ENCODE measurements around the gene FNDC3B.

Gene FNDC3B

DNA sequence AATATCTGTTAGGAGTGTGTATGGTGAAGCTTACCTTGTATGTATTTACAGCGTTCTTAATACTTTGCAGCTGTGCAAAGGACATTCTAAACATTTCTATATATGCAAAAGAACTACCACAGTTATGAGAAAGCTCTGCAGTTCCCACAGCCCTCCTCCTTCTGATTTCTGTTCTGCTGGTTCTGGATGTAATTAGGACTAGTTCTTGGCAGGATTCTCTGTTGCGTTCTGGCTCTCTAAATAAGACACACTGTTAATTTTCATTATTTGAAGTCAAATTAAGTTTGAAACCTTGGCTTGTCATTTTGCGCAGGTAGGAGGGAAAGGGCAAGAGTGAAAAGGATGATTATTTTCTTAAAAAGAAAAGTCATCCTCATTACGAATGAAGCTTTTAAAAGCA lies 76.4 kb downstream of the FNDC3B start:
- Histone ChIP-seq H3K27me3 (no peaks in the 10 kb centered on the region), H3K36me3 (peaks cover 13% of the 10 kb centered on the region), H3K9me3 (no peaks in the 10 kb centered on the region), H3K4me3 (ENCODE audit: low read depth, low read length) (no peak overlapping the region), H3K4me1 (peaks cover 8% of the 10 kb centered on the region)
- TF ChIP-seq, protein P1, sequence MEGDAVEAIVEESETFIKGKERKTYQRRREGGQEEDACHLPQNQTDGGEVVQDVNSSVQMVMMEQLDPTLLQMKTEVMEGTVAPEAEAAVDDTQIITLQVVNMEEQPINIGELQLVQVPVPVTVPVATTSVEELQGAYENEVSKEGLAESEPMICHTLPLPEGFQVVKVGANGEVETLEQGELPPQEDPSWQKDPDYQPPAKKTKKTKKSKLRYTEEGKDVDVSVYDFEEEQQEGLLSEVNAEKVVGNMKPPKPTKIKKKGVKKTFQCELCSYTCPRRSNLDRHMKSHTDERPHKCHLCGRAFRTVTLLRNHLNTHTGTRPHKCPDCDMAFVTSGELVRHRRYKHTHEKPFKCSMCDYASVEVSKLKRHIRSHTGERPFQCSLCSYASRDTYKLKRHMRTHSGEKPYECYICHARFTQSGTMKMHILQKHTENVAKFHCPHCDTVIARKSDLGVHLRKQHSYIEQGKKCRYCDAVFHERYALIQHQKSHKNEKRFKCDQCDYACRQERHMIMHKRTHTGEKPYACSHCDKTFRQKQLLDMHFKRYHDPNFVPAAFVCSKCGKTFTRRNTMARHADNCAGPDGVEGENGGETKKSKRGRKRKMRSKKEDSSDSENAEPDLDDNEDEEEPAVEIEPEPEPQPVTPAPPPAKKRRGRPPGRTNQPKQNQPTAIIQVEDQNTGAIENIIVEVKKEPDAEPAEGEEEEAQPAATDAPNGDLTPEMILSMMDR (IDR thresholded peaks at IDR 0.05; ENCODE audit: low read depth, low read length) = no peak
- no peak for DNase-seq

GRCh38 chr3:172118019-172118418 lies 78.6 kb downstream of the FNDC3B start:
- DNase-seq = no peak
- TF ChIP-seq, protein P1 (IDR thresholded peaks at IDR 0.05; ENCODE audit: low read depth, low read length) = no peak
- no peak overlapping the region for H3K4me3 ChIP-seq (ENCODE audit: low read depth, low read length)
- no peaks in the 10 kb centered on the region for H3K27me3 ChIP-seq
- H3K9me3 ChIP-seq = no peaks in the 10 kb centered on the region
- H3K36me3 ChIP-seq = peaks cover 13% of the 10 kb centered on the region
- peaks cover 8% of the 10 kb centered on the region for H3K4me1 ChIP-seq

DNA sequence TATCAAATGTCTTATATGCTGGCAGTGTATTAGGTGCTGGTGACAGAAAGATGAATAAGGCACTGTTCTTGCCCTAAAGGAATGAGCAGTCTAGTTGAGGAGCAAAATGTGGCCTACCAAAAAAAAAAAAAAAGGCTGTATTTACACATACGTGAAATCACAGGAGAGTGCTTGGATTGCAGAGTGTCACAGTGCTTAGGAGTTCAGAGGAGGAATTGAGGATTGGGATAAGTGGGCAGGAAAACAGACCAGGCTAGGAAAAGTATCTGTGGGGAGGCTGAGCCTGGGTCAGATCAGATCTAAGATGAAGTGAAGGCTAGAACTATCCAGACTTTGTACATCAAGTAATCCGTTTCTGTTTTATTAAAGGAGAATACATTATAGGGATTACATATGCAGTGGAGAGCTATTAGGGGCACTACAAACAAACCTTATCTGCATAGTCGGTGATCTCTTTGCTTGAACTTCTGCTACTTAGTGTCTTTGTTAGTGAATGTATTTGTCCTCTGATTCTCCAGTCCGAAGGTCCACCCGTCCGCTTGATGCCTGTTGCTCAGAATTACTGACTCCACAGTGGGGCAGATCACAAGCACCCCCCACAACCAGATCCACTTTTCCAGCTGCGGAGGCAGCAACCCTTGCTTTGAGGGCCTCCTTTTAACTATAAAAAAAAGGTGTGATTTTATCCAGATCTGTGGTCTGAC lies 80.0 kb downstream of the FNDC3B start:
- TF ChIP-seq, protein P1 (IDR thresholded peaks at IDR 0.05; ENCODE audit: low read depth, low read length) = no peak
- peaks cover 17% of the 10 kb centered on the region for H3K36me3 ChIP-seq
- H3K9me3 ChIP-seq = no peaks in the 10 kb centered on the region
- H3K27me3 ChIP-seq = no peaks in the 10 kb centered on the region
- DNase-seq = no peak
- no peak overlapping the region for H3K4me3 ChIP-seq (ENCODE audit: low read depth, low read length)
- H3K4me1 ChIP-seq = peaks cover 8% of the 10 kb centered on the region

DNA sequence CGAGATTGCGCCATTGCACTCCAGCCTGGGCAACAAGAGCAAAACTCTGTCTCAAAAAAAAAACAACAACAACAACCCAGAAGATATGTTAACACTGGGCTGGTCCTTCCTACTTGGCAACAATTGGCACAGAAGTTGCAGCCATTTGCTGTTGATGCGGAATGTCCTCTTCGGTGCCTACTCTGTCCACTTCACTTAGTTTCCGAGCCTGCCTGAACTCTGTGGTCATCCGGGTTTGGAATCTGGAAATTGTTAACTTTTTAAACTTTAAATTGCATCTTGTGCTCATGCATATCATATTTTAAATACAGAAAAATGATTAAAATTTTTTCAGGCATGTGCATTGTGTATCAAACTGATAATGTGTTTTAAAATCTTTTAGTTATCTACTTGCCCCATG lies 81.5 kb downstream of the FNDC3B start:
- peaks cover 10% of the 10 kb centered on the region for H3K36me3 ChIP-seq
- peaks cover 3% of the 10 kb centered on the region for H3K4me1 ChIP-seq
- H3K4me3 ChIP-seq (ENCODE audit: low read depth, low read length) = no peak overlapping the region
- H3K9me3 ChIP-seq = no peaks in the 10 kb centered on the region
- no peak for DNase-seq
- TF ChIP-seq, protein P1 (IDR thresholded peaks at IDR 0.05; ENCODE audit: low read depth, low read length) = no peak
- H3K27me3 ChIP-seq = no peaks in the 10 kb centered on the region

DNA sequence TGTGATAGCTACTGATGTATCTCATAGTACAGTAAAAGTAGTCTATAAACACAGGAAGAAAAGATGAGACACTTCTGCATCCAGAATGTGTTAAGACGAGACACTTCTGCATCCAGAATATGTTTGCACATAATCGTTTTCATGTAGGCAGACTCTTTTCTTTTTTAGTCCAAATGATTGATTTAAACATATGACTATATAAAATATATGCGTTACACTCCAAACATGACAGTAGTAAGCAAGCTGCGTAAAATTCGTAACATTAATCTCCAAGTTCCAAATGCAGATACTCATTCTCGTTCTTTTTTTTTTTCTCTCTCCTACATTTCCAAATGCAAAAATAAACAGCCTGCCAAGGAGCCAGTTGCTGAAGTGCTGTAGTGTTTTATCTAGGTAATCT lies 82.6 kb downstream of the FNDC3B start:
- Histone ChIP-seq H3K9me3 (no peaks in the 10 kb centered on the region), H3K27me3 (no peaks in the 10 kb centered on the region), H3K36me3 (peaks cover 7% of the 10 kb centered on the region), H3K4me1 (no peaks in the 10 kb centered on the region; the same call in 1 of the 2 replicates), H3K4me3 (ENCODE audit: low read depth, low read length) (no peak overlapping the region)
- DNase-seq = no peak
- TF ChIP-seq, protein P1 (IDR thresholded peaks at IDR 0.05; ENCODE audit: low read depth, low read length) = no peak

GRCh38 chr3:172124271-172124670 lies 84.9 kb downstream of the FNDC3B start:
- Histone ChIP-seq H3K4me3 (ENCODE audit: low read depth, low read length) (no peak overlapping the region), H3K36me3 (peaks cover 4% of the 10 kb centered on the region), H3K4me1 (peaks cover 5% of the 10 kb centered on the region), H3K9me3 (no peaks in the 10 kb centered on the region), H3K27me3 (no peaks in the 10 kb centered on the region)
- DNase-seq = no peak
- TF ChIP-seq, protein P1 (IDR thresholded peaks at IDR 0.05; ENCODE audit: low read depth, low read length) = no peak

Measured in BE2C (cell line).